GM12892 (cell line): ENCODE results near the gene CR1L.
"Not testable (repeated sequence)": the region's sequence is repeated elsewhere in the genome, so short reads cannot be mapped to it uniquely, and the experiment has no call there.

Source experiments
- DNase-seq: peaks from one replicate; pipeline ENCODE4 v3.0.0; 2011; ENCODE audit not compliant: insufficient read length
- FAIRE-seq: peaks from 2 replicates; lab custom pipeline; 2011; peaks lifted over from hg19 to GRCh38; lab: Jason Lieb, UNC
- POLR2A ChIP-seq: IDR thresholded peaks from 2 replicates; pipeline ENCODE4 v1.6.1; 2011; ENCODE audit warnings: low read depth, low read length, control low read depth
- POLR2AphosphoS5 ChIP-seq: IDR thresholded peaks from 2 replicates; pipeline ENCODE4 v1.6.1; 2011; ENCODE audit warnings: low read depth, low read length, control low read depth
- TAF1 ChIP-seq: IDR thresholded peaks from 2 replicates; pipeline ENCODE4 v1.6.1; 2011; ENCODE audit warnings: low read depth, mild to moderate bottlenecking, control low read depth, low read length, borderline replicate concordance

The CR1L gene

GRCh38 chr1:207752456-207752998 is 107.6 kb downstream of the CR1L start:
- DNase-seq (peak; percentile 7), FAIRE-seq (peak; percentile 73)
- no peak for TF ChIP-seq TAF1
- TF ChIP-seq POLR2AphosphoS5 = no peak
- TF ChIP-seq POLR2A = no peak

GRCh38 chr1:207753611-207754010 is 108.7 kb downstream of the CR1L start:
- TF ChIP-seq POLR2AphosphoS5 (no peak), TAF1 (no peak), POLR2A (no peak)
- no peak for FAIRE-seq
- DNase-seq = no peak

- TF ChIP-seq TAF1 = no peak
- no peak for TF ChIP-seq POLR2A
- no peak for TF ChIP-seq POLR2AphosphoS5
- DNase-seq (no peak), FAIRE-seq (no peak)
These were observed 109.1 kb downstream of the CR1L start for GRCh38 chr1:207754011-207754410.

GRCh38 chr1:207754974-207755700 is 110.2 kb downstream of the CR1L start:
- DNase-seq (no peak), FAIRE-seq (no peak)
- TF ChIP-seq POLR2AphosphoS5 (no peak), TAF1 (no peak), POLR2A (no peak)

GRCh38 chr1:207755846-207756693 is 111.1 kb downstream of the CR1L start:
- DNase-seq (no peak), FAIRE-seq (no peak)
- TF ChIP-seq POLR2AphosphoS5 = no peak
- TF ChIP-seq TAF1 = no peak
- TF ChIP-seq POLR2A = no peak

- no peak for DNase-seq
- no peak for FAIRE-seq
- TF ChIP-seq TAF1 = no peak
- no peak for TF ChIP-seq POLR2A
- no peak for TF ChIP-seq POLR2AphosphoS5
These were observed 117.7 kb downstream of the CR1L start for GRCh38 chr1:207762622-207763021.

GRCh38 chr1:207763091-207763490 is 118.2 kb downstream of the CR1L start:
- FAIRE-seq (no peak), DNase-seq (no peak)
- no peak for TF ChIP-seq TAF1
- no peak for TF ChIP-seq POLR2A
- no peak for TF ChIP-seq POLR2AphosphoS5

- no peak for FAIRE-seq
- no peak for DNase-seq
- no peak for TF ChIP-seq TAF1
These were observed 119.0 kb downstream of the CR1L start for GRCh38 chr1:207763972-207764371.

- FAIRE-seq = no peak
- DNase-seq = no peak
- TF ChIP-seq POLR2A (no peak), TAF1 (no peak), POLR2AphosphoS5 (no peak)
These were observed 121.6 kb downstream of the CR1L start for GRCh38 chr1:207766569-207766968.

- not testable (repeated sequence) for DNase-seq, FAIRE-seq
These were observed 125.6 kb downstream of the CR1L start for GRCh38 chr1:207770514-207770913.
